NCI-H748 (cell line): ENCODE measurements around the gene BRME1.

Source experiments
- DNase-seq: peaks from one replicate; lab custom pipeline; 2025; ENCODE audit not compliant: unreplicated experiment; lab: John Stamatoyannopoulos, UW

Gene BRME1

DNA sequence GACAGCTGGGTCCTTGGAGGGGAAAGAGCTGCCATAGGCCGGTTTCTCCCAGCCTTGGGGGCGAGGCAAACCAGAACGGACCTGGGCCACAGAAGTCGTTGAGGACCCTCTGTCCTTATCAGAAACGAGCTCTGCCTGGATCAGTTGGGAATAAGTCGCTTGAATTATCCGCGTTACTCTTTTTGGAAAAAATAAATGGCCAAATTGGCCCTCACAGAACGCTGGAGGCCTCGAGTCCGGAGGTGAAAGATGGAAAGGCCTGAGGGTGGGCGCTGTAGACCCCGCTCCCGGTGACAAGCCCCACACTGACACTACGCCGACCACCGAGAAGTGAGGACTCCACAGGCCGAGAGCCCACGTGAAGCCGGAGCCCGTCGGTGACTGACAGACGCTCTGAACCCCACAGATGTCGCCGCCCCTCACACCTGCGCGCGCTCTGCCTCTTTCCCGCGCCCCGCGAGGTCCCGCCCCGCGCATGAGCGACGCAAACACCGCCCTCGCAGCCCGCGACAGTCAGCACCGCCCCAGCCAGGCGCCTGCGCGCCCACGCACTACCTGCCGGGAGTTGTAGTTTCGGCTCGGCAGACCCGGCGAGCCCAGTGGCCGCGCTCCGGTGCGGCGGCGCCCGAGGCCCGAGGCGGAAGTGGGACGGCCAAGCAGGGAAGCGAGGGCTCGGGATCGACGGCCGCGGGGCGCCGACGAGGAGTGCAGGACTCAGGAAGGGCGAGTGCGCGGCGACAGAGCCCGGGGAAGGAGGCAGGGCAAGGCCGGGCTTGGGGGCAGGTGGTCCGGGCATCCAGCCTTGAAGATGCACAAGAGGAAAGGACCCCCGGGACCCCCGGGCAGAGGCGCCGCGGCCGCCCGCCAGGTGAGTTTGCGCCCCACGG is at the start of gene BRME1, which contains the start of gene CC2D1A:
TSS of gene BRME1 (minus strand) at position 484 of the 887 bp plus-strand sequence. CDS start 1,225 bp downstream, outside the sequence.
TSS of gene CC2D1A (plus strand) at position 568 of the 887 bp plus-strand sequence. CDS start at position 809, 241 bp downstream.
- peak; percentile 91 for DNase-seq

DNA sequence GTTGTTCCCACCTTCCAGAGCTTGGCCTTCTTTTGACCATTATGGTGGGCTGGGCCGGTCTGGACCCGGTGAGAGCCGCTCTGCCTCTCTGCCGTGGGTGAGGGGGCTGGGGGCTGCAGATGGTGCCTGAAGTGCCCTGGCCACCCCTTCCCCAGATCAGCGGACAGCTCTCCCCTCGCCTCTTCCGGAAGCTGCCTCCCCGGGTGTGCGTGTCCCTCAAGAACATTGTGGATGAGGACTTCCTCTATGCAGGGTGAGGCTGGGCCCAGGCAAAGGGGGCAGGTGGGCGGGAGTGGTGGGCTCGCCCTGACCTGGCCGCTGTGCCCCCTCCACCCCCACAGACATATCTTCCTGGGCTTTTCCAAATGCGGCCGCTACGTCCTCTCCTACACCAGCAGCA is 48.3 kb upstream of the BRME1 start:
- DNase-seq = no peak

DNA sequence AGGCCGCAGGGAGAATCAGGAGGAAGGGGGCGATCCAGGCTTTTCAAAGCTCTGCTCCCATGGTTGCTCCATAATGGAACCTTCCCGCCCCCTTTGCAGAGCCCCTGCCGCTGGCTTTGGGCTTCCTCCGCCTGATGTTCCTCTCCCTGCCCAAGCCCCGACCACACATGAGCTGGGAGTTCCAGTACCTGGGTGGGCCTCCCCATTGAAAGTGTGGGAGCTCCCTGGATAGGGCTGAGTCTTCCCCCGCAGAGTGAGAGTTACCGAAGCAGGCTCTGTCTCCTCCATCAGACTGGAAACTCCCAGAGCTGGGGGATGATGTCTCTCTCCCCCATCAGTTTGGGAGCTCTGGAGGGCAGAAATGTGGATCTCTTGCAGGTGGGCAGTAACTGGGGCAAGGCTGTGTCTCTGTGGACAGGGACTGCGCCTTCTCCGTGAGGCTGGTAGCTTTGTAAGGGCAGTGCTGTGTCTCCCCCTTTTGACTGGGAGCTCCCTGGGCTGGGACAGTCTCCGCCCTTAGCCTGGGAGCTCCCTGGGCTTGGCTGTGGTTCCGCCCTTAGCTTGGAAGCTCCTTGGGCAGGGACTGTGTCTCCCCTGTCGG is 47.1 kb upstream of the BRME1 start:
- no peak for DNase-seq

DNA sequence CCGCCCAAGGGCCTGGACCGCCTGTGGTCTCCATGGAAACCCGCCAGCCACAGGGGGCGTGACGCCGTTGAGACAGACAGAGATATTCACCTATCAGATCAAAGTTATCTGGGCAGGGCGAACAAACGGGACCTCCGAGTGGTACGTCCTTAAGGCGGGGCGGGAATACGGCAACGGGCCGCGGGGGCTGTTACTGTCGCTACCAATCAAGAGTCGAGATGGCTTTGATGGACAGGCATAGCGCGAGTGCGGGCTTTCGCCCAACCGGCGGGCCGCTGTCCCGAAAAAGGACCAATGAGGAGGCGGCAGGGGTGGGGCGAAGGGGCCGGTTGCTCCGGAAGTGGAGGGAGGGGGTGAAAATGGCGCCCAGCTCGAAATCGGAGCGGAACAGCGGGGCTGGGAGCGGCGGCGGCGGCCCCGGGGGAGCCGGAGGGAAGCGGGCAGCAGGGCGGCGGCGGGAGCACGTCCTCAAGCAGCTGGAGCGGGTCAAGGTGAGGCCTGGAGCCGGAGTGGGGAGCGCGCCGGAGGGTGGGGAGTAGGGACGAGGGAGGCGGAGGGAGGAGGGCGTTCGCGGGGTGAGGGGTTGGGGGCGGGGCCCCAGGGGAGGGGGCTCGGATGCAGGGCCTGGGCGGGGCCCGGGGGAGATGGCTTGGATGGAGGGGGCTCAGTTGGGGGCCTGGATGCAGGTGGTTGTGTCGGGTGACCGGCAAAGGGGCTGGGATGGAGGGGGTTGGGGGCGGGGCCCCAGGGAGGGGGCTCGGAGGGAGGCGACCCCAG is 46.4 kb upstream of the BRME1 start, which contains the start of gene DCAF15:
TSS of gene DCAF15 (plus strand) at position 356 of the 777 bp plus-strand sequence. CDS start at position 360, 4 bp downstream.
- peak; percentile 99 for DNase-seq

DNA sequence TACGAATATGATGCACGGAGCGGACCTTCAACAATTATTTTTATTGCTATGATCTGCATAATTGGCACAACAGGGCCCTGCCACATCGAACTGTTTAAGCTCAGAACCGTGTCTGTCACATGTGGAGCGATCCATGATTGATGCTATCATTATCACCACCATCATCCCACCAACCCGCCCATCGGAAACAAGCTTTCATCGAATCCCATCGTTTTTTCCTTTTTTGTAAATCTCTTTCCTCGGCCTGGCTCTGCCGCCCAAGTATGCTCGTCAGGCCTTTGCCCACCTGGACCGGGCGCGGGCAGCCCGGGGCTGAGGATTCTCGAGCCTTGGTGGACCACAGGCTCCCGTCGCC is 45.9 kb upstream of the BRME1 start:
- no peak for DNase-seq

DNA sequence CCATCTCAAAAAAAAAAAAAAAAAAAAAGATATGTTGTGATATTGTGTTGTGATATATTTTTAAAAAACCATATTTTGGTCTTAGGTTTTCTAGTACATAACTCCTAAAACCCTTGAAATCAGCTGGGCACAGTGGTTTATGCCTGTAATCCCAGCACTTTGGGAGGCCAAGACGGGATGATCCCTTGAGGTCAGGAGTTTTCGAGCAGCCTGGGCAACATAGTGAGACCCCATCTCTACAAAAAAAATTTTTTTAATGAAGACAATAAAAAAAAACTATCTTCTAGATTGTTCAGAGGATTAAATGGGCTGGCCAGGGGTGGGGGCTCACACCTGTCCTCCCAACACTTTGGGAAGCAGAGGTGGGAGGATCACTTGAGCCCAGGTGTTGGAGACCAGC is 45.1 kb upstream of the BRME1 start:
- DNase-seq = no peak

DNA sequence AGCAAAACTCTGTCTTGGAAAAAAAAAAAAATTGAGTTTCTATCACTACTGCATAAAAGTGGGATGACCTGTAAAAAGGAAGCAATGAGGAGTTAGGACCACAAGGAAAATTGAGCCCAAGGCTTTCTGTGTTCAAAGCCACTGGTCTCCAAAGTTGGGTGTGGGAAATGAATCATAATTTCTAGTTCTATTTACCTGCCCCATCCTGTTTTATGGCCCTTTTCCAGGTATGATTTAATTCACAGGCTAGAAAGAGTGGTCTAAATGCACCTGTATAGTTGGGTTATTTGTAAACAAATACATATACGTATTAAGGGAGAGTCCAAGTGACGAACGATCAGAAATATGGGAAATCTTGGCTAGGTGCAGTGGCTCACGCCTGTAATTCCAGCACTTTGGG is 40.5 kb upstream of the BRME1 start:
- no peak for DNase-seq

DNA sequence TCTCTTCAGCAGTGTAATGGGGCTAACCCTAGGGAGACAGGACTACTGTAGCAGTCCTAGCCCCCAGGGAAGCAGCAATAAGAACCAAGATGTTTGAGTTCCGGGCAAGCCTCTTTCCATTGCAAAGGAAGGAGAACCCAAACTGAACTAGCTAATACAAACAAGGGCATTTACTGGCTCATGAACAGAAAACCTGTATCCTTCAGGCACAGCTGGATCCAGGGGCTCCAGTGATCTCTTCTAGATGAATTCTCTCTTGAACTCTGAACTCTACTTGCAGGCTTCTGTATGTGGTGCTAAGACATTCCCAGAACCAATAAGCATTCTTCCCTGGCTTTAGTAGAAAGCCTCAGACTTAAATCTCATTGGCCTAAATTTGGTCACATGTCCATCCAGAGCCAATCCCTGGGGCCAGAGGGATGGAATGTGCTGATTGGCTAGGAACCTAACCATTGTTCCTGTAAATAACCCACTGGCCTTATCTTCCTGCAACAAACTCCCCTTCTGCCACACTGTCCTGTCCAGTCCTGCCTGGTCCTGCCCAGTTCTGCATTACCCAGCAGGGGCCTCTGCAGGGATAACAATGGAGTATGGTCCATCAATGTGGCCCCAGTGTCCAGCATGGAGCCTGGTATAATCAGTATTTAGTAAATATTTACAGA is 36.2 kb upstream of the BRME1 start:
- DNase-seq = no peak

DNA sequence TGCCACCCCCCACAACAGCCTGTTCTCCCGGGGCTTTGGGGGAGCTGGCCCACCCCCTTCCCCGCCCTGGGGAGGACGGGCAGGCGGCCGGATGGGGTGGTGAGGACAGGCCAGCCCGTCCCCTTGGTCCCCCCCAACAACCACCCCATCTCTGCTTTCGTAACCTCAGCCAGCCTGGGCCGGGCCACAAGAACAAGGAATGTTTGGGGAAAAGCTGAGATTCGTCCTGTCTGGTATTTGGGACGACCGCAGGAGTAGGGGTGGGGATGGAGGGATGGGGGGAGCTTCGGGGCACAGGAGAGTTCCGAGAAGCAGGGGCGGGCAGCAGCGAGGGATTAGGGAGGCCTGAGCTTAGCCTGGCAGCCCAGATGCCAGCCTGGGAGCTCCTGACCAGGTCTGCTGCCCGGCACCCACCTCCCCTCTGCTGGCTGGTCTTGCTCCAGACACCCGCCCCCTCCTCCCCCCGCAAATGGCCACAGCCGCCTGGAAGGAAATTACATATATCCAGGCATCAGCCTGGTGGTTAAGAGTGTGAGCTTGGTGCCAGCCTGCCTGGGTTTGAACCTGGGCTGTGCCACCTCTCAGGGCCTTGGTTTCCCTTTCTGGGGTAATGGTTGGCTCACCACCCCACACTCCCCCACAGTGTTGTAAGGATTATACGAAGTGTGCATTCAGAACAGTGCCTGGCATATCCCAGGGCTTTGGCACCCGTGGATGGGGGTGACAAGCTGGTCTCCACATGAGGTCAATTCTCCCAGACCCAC is 32.6 kb upstream of the BRME1 start, which contains the start of gene PODNL1:
TSS of gene PODNL1 (minus strand) at position 117 of the 764 bp plus-strand sequence. CDS start 236 bp downstream, outside the sequence.
- DNase-seq = no peak

DNA sequence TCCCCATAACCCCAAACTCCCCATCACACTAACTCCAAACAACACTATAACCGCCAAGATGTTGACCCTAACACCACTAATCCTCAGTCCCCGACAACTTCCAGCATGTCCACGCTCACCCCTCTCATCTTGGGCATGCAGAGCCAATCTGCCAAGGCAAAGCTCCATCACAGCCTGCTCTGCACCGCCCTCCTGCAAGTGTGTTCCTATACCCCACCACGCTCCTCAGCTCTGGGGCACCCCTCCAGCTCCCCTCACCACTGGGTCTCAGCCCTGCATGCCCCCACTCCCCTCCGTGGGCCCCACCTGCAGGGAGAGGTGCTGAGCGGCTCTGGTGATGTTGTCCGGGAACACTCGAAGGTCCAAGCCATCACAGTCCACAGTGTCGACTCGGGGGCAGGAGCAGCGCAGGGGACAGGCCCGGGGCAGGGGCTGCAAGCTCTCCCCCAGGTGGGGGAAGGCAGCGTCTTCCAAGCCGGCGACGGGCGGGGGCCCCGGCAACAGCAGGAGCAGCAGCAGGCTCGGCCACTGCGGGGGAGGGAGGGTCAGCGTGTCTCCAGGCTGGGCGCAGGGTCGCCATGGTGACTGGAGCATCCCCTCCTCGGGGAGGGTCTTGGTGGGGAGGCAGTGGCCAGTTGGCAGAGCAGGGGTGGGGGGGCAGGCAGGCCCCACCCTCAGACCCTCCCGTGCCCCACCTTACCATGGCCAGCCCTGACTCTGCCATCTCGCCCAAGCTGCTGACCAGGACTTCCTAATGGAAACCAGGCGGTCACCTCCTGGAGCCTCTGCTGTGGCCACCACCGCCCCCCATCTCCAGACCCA is 31.8 kb upstream of the BRME1 start:
- no peak for DNase-seq

DNA sequence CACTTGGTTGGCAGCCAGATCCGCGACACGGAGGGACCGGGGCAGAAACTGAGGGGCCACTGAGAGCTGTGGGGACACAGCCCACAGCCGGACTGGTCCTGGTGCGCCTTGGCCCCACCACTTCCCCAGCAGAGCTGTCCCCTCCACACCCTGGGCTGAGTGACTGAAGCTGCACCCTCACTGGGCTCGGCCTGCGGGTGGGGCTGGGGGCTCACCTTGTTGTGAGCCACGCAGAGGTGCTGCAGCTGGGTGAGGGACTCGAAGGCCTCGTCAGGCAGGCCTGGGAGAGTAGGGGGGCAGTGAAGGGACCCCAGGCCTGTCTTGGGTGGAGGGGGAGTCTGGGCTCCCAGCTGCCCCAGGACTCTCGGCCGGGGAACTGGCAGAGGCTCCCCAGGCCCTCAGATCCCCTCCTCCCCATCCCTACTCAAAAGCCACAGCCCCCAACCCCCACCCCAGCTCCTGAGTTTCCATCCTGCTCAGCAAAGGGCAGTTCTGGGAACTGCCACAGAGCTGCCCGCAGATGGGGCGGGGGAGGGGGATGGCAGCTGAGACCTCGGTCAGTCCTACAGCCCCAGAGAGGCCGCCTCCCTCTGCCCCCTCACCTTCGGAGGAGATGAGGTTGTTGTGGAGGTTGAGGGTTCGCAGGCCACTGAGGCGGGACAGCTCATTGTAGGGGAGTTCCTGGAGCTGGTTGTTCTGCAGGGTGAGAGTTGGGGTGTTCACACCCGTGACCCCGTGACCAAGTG is 30.0 kb upstream of the BRME1 start:
- DNase-seq = no peak

DNA sequence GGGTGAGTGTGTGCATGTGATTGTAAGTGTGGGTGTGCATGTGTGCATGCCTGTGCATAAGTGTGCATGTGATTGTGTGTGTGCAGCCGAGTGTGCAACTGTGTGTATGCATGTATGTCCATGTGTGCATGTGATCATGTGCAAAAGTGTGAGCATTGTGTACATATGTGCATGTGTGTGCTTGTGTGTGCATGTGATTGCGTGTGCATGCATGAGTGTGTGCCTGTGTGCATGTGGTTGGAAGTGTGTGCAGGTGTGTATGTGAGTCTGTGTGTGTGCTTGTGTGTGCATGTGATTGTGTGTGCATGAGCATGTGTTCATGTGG is 28.8 kb upstream of the BRME1 start:
- DNase-seq = no peak

DNA sequence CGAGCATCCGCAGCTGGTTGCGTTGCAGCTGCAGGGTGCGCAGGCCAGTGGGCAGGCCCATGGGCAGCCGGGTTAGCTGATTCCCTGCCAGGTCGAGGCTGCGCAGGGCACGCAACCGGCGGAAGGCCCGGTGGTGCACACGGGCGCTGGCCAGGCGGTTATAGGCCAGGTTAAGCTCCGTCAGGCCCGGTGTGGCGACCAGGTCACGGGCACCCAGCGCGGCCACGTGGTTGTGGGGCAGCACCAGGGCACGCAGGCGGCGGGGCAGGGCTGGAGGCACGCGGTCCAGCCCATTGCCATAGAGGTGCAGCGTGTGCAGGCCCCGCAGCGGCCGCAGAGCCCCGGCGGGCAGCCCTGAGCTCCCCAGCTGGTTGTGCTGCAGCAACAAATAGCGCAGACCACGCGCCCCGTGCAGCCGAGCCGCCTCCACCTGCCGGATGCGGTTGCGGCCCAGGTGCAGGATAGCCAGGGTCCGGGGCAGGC is 27.0 kb upstream of the BRME1 start:
- peak; percentile 3 for DNase-seq

DNA sequence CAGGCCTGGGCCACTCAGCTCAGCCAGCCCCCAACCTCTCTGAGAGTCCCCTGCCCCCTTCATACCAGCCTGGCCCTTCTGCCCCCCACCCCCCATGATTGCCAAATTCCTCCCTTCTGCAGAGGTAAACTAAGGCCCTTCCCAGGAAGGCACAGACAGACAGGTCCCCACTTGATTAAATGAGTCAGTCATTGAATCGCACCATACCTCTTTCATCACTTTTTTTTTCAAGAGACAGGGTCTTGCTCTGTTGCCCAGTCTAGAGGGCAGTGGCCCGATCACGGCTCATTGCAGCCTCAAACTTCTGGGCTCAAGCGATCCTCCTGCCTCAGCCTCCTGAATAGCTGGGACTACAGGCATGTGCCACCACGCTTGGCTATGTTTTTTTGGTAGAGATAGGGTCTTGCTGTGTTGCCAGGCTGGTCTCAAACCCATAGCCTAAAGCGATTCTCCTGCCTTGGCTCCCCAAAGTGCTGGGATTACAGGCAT is 26.3 kb upstream of the BRME1 start:
- no peak for DNase-seq

DNA sequence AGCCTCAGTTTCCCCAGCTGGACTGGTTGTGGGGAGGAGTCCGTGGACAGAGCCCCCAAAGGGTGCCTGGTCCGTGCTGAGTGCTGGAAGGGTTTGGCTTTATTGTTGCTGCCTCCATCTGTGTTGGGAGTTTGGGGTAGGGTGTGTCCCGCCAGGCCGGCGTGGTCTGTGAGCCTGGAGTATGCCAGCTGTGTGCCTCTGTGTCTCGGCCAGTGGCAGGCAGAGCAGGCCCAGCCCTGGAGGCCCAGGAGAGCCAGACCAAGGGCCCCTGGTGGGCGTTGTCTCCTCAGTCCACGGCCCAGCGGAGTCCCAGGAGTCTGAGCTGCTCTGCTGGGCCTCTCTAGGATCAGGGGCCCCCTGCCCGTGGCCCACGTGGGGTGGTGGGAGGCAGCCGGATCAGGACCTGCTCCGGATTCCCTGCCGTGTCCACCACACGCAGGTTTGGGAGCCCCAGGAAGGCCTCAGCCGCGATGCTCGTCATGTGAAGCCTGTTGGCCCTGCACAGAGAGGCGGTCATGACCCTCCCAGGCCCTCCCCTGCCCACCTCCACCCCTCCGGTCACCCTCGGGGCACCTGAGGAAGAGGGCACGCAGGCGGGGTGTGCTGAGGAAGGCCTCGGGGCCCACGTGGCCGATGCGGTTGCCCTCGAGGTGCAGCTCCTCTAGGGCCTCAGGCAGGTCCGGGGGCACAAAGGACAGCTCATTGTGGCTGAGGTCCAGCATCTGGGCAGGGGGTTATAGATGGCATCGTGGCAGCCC is 25.7 kb upstream of the BRME1 start:
- DNase-seq = no peak

DNA sequence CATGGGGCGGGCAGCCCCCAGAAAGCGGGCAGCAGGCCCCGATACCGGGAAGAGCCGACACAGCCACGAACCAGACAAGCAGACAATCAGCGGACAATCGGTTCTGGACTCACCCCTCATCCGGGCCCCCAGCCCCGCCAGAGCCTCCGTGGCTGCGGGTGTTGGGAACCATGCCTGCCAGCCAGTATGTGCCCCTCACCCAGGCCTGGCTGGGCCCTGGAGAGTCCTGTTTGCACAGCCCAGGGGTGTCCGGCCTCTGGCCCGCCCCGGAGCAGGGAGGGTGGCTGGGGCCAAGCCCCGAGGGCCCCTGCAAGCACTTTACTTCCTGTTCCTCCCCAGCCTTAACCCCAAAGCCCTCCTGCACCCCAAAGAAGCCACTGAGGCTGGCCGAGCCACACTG is 24.5 kb upstream of the BRME1 start:
- DNase-seq = no peak

DNA sequence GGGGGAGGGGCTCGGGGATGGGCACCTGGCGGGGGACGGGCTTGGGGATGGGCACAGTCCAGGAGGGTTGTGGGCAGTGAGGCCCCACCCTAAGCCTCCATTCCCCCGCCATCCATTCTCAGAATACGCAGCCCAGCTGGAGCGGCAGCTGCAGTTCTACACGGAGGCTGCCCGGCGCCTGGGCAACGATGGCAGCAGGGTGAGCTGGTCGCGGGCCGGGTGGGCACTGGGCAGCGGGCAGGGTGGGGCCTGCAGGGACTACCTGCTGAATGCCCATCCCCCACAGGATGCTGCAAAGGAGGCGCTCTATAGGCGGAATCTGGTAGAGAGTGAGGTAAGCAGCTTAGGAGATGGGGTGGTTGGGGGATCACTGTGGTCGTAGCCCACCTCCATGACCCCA is 24.0 kb upstream of the BRME1 start:
- DNase-seq = peak; percentile 12

DNA sequence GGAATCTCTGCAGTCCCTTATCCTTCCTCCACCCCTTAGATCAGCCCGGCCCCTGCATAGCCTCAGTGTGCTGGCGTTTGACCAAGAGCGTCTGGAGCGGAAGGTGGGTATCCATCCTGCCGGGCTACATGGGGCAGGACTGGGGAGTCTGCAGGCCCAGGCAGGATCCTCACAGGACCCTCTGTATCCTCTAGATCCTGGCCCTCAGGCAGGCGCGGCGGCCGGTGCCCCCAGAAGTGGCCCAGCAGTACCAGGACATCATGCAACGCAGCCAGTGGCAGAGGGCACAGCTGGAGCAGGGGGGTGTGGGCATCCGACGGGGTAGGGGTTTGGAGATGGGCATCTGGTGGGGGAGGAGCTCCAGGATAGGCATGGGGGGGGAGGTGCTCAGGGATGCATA is 23.4 kb upstream of the BRME1 start:
- no peak for DNase-seq
